ENCODE results near the gene SBDS. TPM values are rescaled to one million over a fixed set of nuclear protein-coding genes. Genes with fewer than 3 reads are reported as not detected.
A peak's percentile ranks its signal among the peaks of the same experiment; 100 is the strongest.

The SBDS gene
- total and polyA plus RNA-seq, 2 of the 4 experiments (the other 2 are of a cell fraction) = 43.0 to 65.7 TPM

DNA sequence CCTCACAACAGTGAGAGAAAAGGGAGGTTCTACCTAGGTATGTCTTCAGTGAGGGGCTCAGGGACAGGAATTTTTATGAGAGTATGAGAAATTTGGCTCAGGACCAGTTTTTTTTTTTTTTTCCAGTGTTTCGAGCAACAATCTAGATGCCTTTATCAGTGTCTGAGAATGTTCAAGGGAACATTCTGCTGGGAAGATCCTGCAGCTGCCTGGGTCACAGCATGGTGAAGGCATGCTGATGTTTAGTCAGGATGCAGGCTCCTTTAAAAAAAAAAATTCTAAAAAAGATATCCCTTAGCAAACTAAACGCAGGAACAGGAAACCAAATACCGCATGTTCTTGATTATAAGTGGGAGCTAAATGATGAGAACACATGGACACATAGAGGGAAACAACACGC is 31.0 kb downstream of the SBDS start:
- Histone ChIP-seq H2BK5ac (ENCODE audit: low read depth, low read length, poor library complexity, severe bottlenecking) (no peak overlapping the region), H3K4me1 (ENCODE audit: control insufficient read depth, insufficient read depth, low read length) (no peaks in the 10 kb centered on the region), H3K14ac (replicated peaks; ENCODE audit: low read depth, low read length) (no peak overlapping the region; the same call in 1 of the 2 replicates), H3K4ac (ENCODE audit: low read depth, low read length) (no peak overlapping the region), H3K9me3 (ENCODE audit: control insufficient read depth, insufficient read depth, low read length) (no peaks in the 10 kb centered on the region), H3K36me3 (ENCODE audit: control insufficient read depth, insufficient read depth, low read length) (peaks cover 12% of the 10 kb centered on the region), H2AK9ac (replicated peaks; ENCODE audit: low read depth, low read length, poor library complexity) (no peak overlapping the region), H2BK15ac (ENCODE audit: low read depth, low read length) (no peak overlapping the region), H3K4me3 (ENCODE audit: insufficient read depth, low read depth, low read length) (no peak overlapping the region), H3K27ac (ENCODE audit: insufficient read depth, low read length) (no peak overlapping the region), H4K5ac (ENCODE audit: low read depth, low read length) (no peak overlapping the region), H2BK20ac (ENCODE audit: low read depth, low read length) (no peak overlapping the region), H4K8ac (ENCODE audit: low read depth in 2 of 2, low read length in 2 of 2) (no peak overlapping the region), H3K56ac (ENCODE audit: extremely low read depth, insufficient read depth, low read length) (no peak overlapping the region), H4K20me1 (ENCODE audit: insufficient read depth, low read length) (no peaks in the 10 kb centered on the region), H3K4me2 (ENCODE audit: low read depth, low read length) (no peak overlapping the region), H3K9me1 (ENCODE audit: insufficient read depth, low read length) (peaks cover 3% of the 10 kb centered on the region; the same call in 1 of the 2 replicates), H3K23ac (ENCODE audit: low read depth, low read length) (no peak overlapping the region), H2AK5ac (ENCODE audit: low read depth, low read length) (0 out of 2 replicates have a peak overlapping the region, but pooled peaks have one; percentile 4), H3K9ac (ENCODE audit: low read depth, low read length) (no peak overlapping the region), H4K91ac (ENCODE audit: insufficient read depth, low read depth, low read length) (no peak overlapping the region), H3K79me1 (ENCODE audit: low read depth in 1 of 2, low read length in 2 of 2) (peaks cover 0 to 8% of the 10 kb centered on the region in 2 experiments; a peak in 1 of 4 replicates), H2AFZ (replicated peaks; ENCODE audit: low read length, poor library complexity) (no peak overlapping the region), H2BK120ac (ENCODE audit: low read depth, low read length) (no peak overlapping the region), H3K18ac (ENCODE audit: low read depth, low read length) (no peak overlapping the region), H3K27me3 (ENCODE audit: control insufficient read depth, insufficient read depth, low read length) (no peaks in the 10 kb centered on the region)
- TF ChIP-seq RFX5 (IDR thresholded peaks at IDR 0.05; ENCODE audit: low read depth, low read length) (no peak), MAZ (IDR thresholded peaks at IDR 0.05; ENCODE audit: borderline replicate concordance, low read depth, low read length) (no peak), CEBPB (IDR thresholded peaks at IDR 0.05; ENCODE audit: low read depth, low read length) (no peak), RAD21 (IDR thresholded peaks at IDR 0.05; ENCODE audit: low read length) (no peak), CHD1 (IDR thresholded peaks at IDR 0.05; ENCODE audit: low read depth, low read length) (no peak), MXI1 (IDR thresholded peaks at IDR 0.05; ENCODE audit: borderline replicate concordance, low read depth, low read length) (no peak), NFE2L2 (IDR thresholded peaks at IDR 0.05; ENCODE audit: low read depth, low read length) (no peak), RCOR1 (IDR thresholded peaks at IDR 0.05; ENCODE audit: insufficient replicate concordance, low read length) (no peak), SMC3 (IDR thresholded peaks at IDR 0.05; ENCODE audit: low read depth, low read length) (no peak), FOS (IDR thresholded peaks at IDR 0.05; ENCODE audit: low read depth, low read length) (no peak), CTCF (conservative IDR thresholded peaks at IDR 0.05; ENCODE audit: low read depth, low read length) (no peak), BHLHE40 (IDR thresholded peaks at IDR 0.05; ENCODE audit: low read depth, low read length) (no peak)
- TF ChIP-seq, protein P1, sequence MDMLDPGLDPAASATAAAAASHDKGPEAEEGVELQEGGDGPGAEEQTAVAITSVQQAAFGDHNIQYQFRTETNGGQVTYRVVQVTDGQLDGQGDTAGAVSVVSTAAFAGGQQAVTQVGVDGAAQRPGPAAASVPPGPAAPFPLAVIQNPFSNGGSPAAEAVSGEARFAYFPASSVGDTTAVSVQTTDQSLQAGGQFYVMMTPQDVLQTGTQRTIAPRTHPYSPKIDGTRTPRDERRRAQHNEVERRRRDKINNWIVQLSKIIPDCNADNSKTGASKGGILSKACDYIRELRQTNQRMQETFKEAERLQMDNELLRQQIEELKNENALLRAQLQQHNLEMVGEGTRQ (IDR thresholded peaks at IDR 0.05; ENCODE audit: low read depth, low read length) = no peak
- TF ChIP-seq, protein P2, sequence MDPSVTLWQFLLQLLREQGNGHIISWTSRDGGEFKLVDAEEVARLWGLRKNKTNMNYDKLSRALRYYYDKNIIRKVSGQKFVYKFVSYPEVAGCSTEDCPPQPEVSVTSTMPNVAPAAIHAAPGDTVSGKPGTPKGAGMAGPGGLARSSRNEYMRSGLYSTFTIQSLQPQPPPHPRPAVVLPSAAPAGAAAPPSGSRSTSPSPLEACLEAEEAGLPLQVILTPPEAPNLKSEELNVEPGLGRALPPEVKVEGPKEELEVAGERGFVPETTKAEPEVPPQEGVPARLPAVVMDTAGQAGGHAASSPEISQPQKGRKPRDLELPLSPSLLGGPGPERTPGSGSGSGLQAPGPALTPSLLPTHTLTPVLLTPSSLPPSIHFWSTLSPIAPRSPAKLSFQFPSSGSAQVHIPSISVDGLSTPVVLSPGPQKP (IDR thresholded peaks at IDR 0.05; ENCODE audit: borderline replicate concordance, low read depth, low read length) = no peak
- DNase-seq (peak; percentile 65), ATAC-seq (ENCODE audit: low read depth) (peak; percentile 75; the same call in 1 of the 2 replicates)
- in situ Hi-C loops (cut with MboI; ENCODE audit: low sequenced_read_pairs) = no loop called here
- WGBS, 2 experiments (ENCODE audit: extremely low coverage in 2 of 2, insufficient read length in 1 of 2) = no CpG with 5 or more reads among the region's 4 CpGs
- intact Hi-C loops (cut with micrococcal nuclease) = no loop called here
- no TSS peak for BruUV-seq (replicated peaks)
- ChIA-PET CTCF (no interaction called here), POLR2A (ENCODE audit: unreplicated experiment) (no interaction called here)
- dilution Hi-C loops (cut with HindIII; ENCODE audit: low sequenced_read_pairs, unreplicated experiment) = no loop called here

All from IMR-90 (cell line).